Measurements from ENCODE around the gene TNPO3. TPM values are rescaled to one million over a fixed set of nuclear protein-coding genes. Genes with fewer than 3 reads are reported as not detected.

TNPO3 gene
- total and polyA plus RNA-seq, 2 experiments from 2014 or later, result 21.8 to 31.1 TPM

DNA sequence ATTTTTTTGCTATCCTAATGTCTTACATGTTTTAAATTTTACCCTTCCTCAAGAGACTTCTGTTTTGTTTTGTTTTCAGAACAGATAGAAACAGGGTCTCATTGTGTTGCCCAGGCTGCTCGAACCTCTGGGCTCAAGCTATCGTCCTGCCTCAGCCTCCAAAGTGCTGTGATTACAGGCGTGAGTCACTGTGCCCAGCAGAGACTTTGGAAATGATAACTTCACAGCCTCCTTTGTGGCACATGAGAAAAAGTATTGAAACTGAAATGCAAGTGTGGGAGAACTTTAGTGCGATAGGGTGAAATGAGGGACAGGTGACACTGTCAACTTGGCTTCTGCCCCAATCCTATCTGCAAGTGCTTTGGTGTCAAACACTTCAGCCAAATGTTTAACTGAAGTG is 95.6 kb downstream of the TNPO3 start:
- TF ChIP-seq, protein P1, sequence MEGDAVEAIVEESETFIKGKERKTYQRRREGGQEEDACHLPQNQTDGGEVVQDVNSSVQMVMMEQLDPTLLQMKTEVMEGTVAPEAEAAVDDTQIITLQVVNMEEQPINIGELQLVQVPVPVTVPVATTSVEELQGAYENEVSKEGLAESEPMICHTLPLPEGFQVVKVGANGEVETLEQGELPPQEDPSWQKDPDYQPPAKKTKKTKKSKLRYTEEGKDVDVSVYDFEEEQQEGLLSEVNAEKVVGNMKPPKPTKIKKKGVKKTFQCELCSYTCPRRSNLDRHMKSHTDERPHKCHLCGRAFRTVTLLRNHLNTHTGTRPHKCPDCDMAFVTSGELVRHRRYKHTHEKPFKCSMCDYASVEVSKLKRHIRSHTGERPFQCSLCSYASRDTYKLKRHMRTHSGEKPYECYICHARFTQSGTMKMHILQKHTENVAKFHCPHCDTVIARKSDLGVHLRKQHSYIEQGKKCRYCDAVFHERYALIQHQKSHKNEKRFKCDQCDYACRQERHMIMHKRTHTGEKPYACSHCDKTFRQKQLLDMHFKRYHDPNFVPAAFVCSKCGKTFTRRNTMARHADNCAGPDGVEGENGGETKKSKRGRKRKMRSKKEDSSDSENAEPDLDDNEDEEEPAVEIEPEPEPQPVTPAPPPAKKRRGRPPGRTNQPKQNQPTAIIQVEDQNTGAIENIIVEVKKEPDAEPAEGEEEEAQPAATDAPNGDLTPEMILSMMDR (IDR thresholded peaks at IDR 0.05; ENCODE audit: low read depth, low read length), result no peak
- no peaks in the 10 kb centered on the region for H3K27me3 ChIP-seq
- peaks cover 46% of the 10 kb centered on the region for H3K36me3 ChIP-seq
- no peak for DNase-seq (ENCODE audit: low read depth in 1 of 2, low spot score in 1 of 2)
- H3K4me1 ChIP-seq (ENCODE audit: low read depth), result no peaks in the 10 kb centered on the region
- no peak overlapping the region for H3K4me3 ChIP-seq
- H3K9me3 ChIP-seq (ENCODE audit: low read depth), result no peaks in the 10 kb centered on the region
- no peak overlapping the region for H3K27ac ChIP-seq

DNA sequence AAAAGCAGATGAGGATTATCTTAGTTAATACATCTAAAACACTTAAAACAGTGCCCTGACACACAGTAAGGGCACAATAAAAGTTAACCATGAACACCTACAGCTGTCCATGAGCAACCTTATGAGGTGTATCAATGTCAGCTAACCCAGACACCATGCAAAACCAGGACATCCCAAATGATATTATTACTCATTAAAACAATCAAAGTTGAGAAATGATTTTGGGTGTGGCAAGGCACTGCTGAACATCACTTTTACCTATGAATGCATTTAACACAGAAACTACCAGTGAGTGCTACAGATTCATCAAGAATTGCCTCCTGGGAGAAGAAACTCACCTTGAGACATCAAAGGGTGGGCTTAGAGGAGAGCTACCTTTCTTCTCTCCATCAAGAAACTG is 98.9 kb downstream of the TNPO3 start:
- TF ChIP-seq, protein P1 (IDR thresholded peaks at IDR 0.05; ENCODE audit: low read depth, low read length), result no peak
- no peaks in the 10 kb centered on the region for H3K9me3 ChIP-seq (ENCODE audit: low read depth)
- H3K4me1 ChIP-seq (ENCODE audit: low read depth), result no peaks in the 10 kb centered on the region
- no peak for DNase-seq (ENCODE audit: low read depth in 1 of 2, low spot score in 1 of 2)
- no peaks in the 10 kb centered on the region for H3K27me3 ChIP-seq
- no peak overlapping the region for H3K27ac ChIP-seq
- no peak overlapping the region for H3K4me3 ChIP-seq
- H3K36me3 ChIP-seq, result peaks cover 46% of the 10 kb centered on the region

DNA sequence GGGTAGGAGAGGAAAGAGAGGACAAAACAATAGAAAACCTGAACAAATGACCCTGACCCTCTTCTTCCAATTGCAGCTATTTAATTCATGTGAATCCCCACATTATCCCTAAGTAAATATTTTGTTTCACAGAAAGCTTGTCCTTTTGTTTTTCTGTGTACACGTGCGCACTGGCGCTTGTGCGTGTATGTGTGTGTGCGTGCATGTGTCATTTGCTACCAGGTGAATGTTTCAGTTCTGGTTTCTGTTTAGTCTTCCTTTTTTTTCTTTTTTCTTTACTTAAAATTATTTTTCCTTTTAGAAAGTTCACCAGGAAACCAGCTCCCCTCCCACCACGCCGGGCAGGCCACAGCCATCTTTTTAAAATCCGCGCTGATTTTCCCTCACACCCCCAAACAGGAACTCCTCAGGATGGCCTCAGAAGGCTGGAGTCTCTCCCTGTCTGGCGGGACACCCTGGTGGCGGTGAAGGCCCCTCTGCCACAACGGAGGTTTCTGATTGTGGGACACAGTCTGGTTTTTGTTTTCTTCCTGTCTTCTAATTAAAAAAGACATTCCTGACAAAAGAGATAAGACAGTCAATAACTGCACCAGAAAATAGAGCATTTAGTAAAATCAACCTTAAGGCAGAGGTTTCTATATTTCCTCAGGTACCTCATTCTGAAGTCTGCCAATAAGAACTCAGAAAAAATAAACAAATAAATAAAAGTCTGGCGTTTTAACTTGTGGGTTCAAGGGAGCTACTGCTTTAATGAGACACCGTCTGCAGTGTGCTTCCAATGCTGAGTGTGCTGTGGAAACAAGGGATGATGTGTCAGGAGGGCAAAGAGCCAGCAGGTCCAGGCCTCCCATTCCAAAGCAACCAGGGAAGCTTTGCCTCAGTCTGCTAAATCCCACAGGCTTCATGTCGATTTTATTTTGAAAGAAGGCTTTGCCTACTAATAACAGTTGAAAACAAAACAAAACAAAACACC is 99.8 kb downstream of the TNPO3 start:
- TF ChIP-seq, protein P1 (IDR thresholded peaks at IDR 0.05; ENCODE audit: low read depth, low read length), result no peak
- H3K9me3 ChIP-seq (ENCODE audit: low read depth), result no peaks in the 10 kb centered on the region
- peak in 1 of 2 donors; percentile 72 for DNase-seq (ENCODE audit: low read depth in 1 of 2, low spot score in 1 of 2)
- no peaks in the 10 kb centered on the region for H3K27me3 ChIP-seq
- no peaks in the 10 kb centered on the region for H3K4me1 ChIP-seq (ENCODE audit: low read depth)
- H3K36me3 ChIP-seq, result peaks cover 45% of the 10 kb centered on the region
- H3K27ac ChIP-seq, result no peak overlapping the region
- no peak overlapping the region for H3K4me3 ChIP-seq

DNA sequence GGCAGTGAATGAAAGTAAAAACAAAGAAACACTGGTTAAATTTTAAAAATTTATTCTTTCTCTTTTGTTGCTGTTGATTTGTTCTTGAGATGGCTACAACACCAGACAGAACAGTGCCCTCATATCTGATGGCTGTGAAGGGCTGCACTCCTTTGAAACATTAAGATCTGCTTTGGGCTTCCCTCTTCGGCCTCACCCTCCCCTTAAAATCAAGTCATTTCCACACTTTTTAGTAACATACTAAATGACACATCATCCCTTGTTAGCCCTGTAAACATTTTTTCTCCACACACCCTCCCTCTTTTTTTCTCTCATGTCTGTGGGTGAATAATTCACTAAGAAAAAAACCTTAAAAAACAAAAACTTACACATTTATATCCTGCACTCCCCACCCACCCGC is 100.8 kb downstream of the TNPO3 start:
- TF ChIP-seq, protein P1 (IDR thresholded peaks at IDR 0.05; ENCODE audit: low read depth, low read length), result no peak
- DNase-seq (ENCODE audit: low read depth in 1 of 2, low spot score in 1 of 2), result no peak
- H3K27ac ChIP-seq, result no peak overlapping the region
- peaks cover 35% of the 10 kb centered on the region for H3K36me3 ChIP-seq
- H3K4me3 ChIP-seq, result no peak overlapping the region
- no peaks in the 10 kb centered on the region for H3K27me3 ChIP-seq
- H3K9me3 ChIP-seq (ENCODE audit: low read depth), result no peaks in the 10 kb centered on the region
- no peaks in the 10 kb centered on the region for H3K4me1 ChIP-seq (ENCODE audit: low read depth)

DNA sequence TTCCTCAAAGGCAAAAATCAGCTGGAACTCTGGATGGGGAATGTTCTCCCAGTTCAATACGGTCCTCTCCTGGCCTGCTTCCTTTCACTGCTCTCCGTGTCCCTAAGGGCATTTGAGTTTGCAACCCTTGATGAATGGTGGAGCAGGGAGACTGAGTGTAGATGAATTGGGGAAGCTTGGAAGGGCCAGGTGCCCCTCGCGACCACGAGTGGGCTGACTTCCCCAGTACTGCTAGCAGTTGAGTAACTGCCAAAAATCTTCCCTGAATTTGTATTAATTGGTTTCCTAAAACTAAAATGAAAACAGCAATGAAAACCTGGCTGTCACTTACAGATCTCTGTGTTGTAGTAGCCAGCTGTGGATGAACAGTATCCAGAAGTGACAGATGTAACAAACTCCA is 103.6 kb downstream of the TNPO3 start:
- Histone ChIP-seq H3K9me3 (ENCODE audit: low read depth) (no peaks in the 10 kb centered on the region), H3K27ac (peak overlapping the region; percentile 23), H3K4me3 (no peak overlapping the region), H3K4me1 (ENCODE audit: low read depth) (no peaks in the 10 kb centered on the region), H3K36me3 (peaks cover 13% of the 10 kb centered on the region), H3K27me3 (no peaks in the 10 kb centered on the region)
- TF ChIP-seq, protein P1 (IDR thresholded peaks at IDR 0.05; ENCODE audit: low read depth, low read length), result no peak
- no peak for DNase-seq (ENCODE audit: low read depth in 1 of 2, low spot score in 1 of 2)

All from cardiac muscle cell (in vitro differentiated cells and primary cell).